GM12872 (cell line): ENCODE measurements around the gene ZNF335.

Experiments
- TF ChIP-seq, protein P1 (sequence below): IDR thresholded peaks from 3 replicates; pipeline ENCODE4 v1.5.1; 2011; ENCODE audit warnings: low read depth, mild to moderate bottlenecking, low read length, moderate library complexity; ENCODE audit not compliant: insufficient read depth

ZNF335 gene

GRCh38 chr20:45949542-45950329, 22.3 kb downstream of the ZNF335 start:
- TF ChIP-seq, protein P1, sequence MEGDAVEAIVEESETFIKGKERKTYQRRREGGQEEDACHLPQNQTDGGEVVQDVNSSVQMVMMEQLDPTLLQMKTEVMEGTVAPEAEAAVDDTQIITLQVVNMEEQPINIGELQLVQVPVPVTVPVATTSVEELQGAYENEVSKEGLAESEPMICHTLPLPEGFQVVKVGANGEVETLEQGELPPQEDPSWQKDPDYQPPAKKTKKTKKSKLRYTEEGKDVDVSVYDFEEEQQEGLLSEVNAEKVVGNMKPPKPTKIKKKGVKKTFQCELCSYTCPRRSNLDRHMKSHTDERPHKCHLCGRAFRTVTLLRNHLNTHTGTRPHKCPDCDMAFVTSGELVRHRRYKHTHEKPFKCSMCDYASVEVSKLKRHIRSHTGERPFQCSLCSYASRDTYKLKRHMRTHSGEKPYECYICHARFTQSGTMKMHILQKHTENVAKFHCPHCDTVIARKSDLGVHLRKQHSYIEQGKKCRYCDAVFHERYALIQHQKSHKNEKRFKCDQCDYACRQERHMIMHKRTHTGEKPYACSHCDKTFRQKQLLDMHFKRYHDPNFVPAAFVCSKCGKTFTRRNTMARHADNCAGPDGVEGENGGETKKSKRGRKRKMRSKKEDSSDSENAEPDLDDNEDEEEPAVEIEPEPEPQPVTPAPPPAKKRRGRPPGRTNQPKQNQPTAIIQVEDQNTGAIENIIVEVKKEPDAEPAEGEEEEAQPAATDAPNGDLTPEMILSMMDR, result no peak

- TF ChIP-seq, protein P1, result no peak
Measured at GRCh38 chr20:45948742-45949541, 23.1 kb downstream of the ZNF335 start.

GRCh38 chr20:45948261-45948733, 23.7 kb downstream of the ZNF335 start:
- TF ChIP-seq, protein P1, result no peak

DNA sequence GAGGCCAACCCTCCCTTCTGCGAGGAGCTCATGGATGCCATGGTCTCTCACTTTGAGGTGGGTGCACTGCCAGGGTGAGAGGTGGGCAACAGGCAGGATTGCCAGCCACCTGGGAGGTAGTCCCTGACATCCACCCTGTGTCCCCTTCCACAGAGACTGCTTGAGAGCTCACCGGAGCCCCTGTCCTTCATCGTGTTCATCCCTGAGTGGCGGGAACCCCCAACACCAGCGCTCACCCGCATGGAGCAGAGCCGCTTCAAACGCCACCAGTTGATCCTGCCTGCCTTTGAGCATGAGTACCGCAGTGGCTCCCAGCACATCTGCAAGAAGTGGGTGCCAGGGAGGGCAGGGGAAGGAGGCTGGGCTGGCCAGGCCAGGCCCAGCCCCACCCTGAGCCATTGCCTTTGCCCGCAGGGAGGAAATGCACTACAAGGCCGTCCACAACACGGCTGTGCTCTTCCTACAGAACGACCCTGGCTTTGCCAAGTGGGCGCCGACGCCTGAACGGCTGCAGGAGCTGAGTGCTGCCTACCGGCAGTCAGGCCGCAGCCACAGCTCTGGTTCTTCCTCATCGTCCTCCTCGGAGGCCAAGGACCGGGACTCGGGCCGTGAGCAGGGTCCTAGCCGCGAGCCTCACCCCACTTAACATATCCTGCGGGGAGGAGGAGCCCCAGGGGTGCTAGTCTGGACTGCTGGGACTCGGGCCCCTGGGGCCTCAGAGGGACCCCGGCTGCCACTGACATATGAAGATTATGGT, 24.7 kb downstream of the ZNF335 start:
- TF ChIP-seq, protein P1, result no peak

- TF ChIP-seq, protein P1, result no peak
Measured at GRCh38 chr20:45946149-45946970, 25.6 kb downstream of the ZNF335 start.

- TF ChIP-seq, protein P1, result no peak
Measured at GRCh38 chr20:45945678-45946148, 26.3 kb downstream of the ZNF335 start.
